NCI-H1105 treated with DMSO at 0.1 percent for 48 hours (cell line): ENCODE data around the gene TNFRSF13B.
"Not testable (repeated sequence)": the region's sequence is repeated elsewhere in the genome, so short reads cannot be mapped to it uniquely, and the experiment has no call there.

ENCODE experiments used
- DNase-seq: peaks from one replicate; lab custom pipeline; 2025; lab: John Stamatoyannopoulos, UW

Gene TNFRSF13B

DNA sequence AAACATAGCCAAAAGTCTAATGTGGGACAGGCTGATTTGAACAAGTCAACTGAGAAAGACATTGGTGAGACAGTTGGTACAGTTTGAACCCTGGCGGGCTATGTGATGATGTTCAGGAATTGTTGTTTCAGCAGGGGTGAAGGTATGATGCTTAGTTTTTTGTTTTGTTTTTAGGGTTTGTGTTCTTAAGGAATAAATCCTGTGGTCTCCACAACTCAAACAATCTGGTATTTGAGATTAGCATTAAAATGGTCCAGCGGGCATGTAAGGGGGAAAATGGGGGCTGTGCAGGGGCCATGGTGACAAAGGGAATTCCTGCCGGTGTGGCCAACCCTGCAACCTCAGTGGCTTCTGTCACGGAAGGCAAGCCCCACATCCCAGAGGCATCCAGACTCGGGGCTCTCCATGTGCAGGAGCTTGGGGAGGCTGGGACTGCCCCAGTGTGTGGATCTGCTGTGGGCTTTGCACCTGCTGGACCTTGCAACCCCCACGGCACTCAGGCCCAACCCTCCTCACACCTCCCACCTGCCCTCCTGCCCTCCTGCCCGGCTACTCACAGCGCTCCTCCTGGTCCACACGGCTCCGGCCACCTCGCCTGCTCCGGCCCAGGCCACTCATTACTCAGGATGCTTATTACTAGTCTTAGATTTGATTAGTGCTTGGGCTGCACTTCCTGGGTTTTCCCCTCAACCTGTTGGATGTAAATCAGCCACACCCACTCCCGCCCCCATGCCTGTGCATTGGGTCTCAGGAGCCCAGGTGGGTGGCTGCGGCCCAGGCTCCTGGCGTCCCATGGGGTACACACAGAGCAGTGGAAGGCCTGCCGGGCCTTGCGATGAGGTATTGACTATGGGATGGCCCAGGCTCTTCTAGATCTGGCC lies at the start of gene TNFRSF13B:
TSS of gene TNFRSF13B (minus strand) at position 661 of the 881 bp plus-strand sequence. CDS start at position 618, 43 bp downstream.
- DNase-seq: no peak

DNA sequence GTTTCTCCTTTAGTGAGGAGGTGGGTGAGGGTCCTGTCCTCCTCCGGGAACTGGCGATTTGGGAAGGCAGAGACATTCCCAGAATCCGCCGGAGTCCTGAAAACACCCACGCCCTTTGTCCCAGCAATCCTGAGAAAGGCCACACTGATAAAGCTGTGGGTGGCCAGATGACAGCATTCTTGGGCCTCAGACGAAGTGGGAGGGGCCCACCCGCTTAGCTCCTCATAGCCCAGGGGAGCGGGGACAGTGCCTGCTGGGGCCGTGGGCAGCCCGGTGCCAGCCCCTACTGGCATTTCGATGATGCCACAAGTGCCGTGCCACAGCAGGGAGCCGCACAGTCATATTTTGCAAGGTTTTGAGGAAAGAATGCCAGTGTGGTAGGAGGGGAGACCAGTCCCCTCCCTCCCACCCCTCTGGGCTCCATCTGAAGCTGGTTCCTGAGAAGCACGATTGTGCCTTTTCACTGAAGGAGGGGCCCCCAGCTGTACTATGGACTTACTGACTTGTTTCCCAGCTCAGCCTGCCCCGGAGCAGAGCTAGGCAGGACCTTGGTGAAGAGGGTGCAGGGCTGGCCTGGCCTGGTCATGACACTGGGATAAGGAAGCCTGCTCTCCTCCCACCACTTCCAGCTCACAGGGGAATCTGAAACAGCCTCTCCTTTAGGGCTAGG lies 49.4 kb upstream of the TNFRSF13B start:
- DNase-seq: no peak

DNA sequence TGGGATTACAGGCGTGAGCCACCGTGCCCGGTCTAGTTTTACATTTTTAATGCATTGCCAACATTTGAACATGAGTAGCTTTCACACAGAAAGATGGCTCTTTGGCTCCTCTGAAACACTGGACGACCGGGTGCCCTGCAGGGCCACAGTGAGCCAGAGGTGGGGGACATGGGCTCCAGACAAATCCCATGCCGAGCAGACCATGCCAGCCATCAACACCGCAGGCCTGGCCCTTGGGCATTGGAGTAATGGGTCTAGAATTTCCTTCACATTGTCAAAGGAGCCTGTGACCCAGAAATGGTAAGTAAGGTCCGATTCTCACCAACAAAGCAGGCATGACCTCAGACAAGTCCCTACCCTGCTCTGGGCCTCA lies 48.9 kb upstream of the TNFRSF13B start:
- DNase-seq: no peak

DNA sequence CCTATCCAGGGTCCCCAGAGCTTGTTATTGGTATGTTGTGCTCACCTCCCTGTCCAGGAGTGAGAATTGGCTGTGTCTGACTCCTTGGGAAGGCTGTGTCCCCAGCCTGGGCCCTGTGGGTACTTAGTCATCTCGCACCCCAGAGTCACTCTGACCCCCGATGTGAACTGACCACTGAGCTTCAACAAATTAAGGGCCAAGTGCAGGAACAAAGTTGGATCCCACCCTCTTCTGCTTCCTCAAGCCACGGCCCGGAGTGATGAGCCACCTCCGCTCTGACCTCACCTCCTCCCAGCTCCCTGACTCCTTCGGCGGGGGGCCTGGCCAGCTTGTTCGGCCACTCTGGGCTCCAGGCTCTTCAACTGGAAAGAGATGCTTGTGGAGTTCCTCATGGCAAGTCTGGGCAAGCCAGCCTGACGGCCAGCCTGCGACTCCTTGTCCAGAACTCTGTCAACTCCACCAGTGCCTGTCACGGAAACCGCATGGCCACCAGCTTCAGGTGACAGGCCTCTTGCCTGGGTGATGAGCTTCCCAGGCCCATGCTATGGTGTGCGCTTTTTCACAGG lies 48.1 kb upstream of the TNFRSF13B start:
- no peak for DNase-seq

DNA sequence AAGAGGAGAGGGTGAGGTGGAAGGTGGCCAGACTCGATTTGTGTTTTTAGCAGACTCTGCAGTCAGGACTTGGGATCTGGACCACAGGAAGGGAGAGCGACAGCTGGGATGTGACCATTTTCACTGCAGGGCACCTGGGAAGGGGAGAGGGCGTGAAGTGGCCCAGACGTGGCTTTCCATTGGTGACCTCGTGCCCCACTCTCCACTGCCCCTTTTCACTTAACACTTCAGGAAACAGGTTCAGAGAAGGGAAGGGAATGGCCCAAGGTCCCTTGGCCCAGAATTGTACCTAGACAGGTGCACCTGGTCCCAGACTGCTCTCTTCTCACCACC lies 47.5 kb upstream of the TNFRSF13B start:
- DNase-seq: no peak

DNA sequence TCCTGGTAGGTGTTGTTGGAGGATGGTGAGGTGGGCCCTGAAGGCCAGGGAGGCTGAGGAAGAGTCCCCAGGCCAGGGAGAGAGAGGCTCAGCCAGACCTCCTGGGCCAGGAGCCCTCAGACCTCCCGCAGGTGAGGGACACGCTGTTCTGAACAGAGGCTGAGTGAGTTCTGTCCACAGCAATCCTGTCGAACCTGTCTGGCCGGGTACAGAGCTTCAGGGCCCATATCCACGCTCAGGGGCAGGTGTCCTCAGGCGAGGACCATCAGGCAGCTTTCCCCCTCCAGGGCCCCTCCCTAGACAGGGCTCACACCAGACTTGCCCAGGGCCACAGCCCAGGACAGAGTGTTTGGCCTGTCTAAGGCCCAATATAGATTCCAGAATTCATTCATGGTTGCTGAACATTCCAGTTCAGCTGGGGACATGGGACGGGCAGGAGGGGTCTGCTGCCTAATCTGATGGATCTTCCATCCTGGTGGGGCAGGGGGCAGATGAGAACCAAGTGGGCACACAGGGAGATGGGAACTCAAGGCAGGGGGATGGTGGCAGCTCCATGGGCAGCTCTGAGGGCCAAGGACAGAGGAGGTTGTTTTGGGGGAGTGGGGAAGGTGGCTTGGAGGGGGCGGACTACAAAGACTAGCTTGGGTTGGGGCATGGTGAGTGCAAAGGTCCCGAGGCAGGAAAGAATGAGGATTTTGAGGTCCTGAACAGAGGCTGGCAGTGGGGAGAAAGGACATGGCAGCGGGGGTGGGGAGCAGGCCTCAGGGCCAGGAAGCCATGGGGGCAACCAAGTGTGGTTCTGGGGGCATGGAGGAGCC lies 46.9 kb upstream of the TNFRSF13B start:
- DNase-seq: no peak

DNA sequence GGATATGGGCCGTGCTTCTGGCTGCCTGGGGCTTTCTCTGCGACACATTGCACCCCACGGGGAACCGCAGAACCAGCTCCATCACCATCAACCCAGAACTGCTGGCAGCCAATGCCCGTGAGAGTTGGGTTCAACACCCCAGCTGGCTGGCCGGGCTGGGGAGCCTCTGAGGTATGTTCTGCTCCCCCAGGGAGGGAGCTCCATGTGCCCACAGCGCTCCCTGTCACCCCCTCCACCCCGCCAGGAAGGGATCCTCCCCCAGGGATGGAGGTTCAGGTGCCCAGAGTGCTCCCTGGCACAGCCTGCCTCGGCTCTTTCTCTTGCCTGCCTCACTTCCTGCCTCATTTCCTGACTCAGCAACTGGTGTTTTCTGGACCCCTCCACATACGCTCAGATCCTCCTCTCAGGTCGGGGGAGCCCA lies 46.1 kb upstream of the TNFRSF13B start:
- no peak for DNase-seq

DNA sequence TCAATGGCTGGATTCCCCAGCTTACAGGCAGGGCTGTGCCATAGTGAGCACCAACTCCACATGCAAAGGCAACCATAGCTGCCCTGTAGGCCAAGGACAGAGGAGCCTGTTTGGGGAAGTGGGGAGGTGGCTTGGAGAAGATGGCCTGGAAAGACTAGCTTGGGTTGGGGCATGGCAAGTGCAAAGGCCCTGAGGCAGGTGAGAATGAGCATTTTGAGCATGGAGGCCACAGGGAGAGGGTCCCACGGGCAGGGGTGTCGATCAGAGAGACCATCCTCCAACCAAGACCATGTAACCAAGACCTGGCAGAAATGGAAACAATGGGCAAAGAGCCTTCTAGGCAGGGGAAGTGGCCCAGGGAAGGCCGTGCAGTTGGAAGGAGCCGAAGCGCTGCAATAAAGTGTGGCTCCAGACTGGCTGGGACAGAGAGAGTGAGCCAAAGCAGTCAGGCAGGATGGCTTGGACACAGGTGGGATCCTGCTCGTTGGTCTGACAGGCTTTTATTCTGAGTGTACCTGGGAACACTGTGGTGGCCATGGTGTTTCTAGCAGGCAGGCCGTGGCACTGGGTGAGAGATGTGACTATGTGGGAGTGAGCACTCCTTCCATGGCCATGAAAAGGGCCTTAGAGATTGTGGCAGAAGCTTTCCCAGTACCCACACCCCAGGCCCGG lies 45.6 kb upstream of the TNFRSF13B start:
- DNase-seq: no peak

DNA sequence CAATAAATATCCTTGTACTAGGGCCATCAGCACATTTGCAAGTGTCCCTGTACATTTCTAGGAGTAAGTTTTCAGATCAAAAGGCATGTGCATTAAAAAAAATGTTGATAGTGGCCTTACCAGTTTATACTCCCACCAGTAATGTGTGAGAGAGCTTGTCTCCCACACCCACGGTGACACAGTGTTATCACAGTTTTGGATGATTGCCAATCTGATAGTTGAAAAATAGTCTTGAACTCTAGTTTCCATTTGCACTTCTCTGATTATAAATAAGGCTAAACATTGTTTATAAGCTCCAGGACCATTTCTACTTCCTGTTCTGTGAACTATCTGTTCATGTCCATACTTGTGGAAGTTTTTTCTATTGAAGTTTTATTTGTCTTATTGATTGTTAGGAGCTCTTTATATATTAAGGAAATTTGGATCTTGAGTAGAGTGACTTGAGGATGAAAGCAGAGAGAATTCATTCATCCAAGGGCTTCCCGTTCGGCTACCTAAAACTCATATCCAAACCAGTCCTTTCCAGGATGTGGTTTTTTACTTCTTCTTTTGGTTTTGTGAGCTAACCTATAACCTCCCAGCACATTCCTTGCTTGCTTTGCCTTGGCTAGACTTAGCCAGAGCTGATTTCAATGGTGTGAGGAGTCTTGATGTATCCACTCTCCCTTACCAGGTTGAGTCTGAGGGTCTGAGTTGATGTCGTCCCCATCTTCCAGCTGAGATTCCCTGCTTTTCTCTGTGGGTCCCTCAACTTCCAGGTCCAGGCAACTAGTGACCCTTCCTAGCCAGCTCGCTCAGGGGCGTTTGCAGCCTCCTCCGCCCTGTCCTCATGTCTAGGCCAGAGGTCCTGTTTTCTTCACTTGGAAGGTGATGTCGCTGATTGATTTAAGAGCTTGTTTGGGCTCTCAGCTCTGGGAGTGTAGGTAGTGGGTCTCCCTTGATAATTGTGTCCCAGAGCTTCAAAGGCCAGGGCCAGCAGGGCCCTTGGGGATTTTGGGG lies 44.6 kb upstream of the TNFRSF13B start:
- DNase-seq: not testable (repeated sequence)

DNA sequence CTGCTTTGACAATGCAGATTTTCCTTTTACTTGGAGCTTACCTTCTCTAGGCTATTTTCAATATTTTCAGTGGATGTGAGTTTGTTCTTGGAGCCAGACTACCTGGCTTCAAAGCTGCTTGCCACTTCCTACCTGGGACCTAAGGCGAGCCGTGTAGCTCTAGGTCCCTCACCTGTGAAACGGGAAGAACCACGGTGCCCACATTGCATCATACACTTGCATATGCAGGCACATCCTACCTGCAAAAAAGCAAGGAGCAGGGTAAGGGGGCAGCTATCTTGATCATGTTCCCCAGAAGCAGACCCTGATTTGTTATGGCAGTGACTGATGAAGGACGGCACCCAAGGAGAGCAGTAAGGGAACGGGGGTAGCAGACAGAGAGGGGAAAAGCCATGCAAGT lies 43.3 kb upstream of the TNFRSF13B start:
- no peak for DNase-seq

DNA sequence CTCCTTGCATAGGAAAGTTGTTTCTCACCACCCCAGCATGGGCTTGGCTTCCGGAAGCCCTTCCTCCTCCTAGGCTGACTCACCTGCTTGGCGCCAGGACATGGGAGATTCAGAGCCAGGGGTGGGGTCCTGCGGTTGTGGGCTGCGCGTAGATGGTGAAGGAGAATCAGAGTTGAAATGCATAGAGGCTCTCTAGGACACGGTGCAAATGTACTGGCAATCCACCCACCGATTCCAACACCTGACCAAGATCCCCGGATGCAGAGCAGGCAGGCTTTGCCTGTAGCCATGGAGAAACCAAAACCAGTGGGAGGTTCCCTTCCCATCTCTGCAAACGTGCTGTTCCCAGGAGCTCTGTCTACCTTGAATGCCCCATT lies 42.8 kb upstream of the TNFRSF13B start:
- not testable (repeated sequence) for DNase-seq

DNA sequence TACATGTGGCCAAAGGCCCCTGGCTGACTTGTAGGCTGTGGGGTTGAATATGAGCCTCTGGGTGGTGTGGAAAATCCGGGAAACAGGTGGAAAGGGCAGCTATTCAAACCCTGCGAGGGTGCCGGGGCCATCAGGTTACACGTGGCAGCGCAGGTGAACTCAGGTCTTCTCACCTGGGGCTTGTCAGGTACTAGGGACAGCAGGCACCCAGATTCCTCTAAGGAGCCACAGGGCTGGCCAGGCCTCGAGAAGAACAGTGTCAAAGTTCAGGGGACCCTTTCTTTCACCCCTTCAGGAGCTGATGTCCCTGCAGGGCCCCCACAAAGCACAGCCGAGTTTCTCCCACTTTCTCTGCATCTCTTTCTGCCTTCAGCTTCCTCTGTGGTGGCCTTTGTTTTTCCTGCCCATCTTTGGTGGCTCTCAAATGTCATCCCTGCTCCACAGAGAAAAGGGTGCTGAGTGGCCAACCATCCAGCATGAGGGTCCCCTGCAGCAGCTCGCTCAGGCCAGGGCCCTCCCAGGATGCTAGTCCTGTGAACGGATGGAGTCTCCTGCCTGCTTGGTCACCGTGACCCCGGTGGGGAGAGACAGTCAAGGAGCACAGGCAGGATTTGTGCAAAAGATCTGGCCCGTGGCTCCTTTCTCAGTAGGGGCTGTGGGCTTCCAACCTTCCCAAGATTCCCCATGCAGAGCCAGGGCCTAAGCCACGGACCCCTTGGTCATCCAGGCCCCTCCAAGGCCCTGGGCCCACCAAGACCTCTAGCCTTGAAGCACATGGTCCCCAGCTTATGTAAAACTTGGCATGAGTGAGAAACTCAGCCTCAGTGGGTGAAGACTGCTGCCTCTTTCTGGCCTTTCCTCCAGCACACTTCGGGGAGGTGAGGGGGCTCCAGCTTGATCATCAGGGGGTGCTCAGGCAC lies 42.2 kb upstream of the TNFRSF13B start:
- DNase-seq: not testable (repeated sequence)

DNA sequence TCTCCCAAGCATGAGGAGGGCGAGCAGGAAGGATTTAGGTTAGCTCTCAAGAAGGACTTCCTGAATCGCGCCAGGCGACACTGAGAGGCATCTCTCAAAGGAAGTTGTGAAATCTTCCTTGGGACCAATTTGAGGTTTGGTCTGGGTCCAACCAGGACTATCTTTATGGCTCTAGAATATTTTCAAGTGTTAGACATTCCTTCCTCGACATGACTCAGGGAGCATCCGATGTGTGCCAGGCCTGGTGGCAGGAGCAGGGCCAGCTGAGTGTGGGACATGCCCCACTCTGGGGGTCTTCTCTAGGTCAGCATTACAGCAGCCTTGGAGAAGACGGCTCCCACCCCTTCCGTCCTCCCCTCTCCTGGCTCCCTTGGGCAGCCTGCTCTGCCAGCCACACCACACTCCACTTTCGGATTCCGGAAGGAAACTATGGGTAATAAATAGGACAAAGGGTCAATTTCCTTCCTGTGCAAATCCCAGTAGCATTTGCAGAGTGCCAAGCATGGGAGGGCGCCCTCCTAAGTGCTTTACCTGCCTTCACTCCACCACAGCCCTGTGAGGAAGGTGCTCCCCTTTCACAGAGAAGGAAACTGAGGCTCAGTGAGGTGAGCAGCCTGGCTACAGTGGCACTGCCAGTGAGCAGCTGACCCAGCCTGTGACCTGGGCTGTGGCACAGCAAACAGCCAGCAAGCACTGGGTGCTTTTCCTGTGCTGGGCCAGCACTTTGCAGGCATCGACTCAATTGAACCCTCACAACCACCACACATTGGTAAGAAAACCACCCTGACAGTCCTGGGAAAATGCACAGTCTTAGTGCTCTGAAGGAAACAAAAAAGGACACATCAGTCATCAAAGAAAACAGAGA lies 39.4 kb upstream of the TNFRSF13B start:
- DNase-seq: not testable (repeated sequence)

DNA sequence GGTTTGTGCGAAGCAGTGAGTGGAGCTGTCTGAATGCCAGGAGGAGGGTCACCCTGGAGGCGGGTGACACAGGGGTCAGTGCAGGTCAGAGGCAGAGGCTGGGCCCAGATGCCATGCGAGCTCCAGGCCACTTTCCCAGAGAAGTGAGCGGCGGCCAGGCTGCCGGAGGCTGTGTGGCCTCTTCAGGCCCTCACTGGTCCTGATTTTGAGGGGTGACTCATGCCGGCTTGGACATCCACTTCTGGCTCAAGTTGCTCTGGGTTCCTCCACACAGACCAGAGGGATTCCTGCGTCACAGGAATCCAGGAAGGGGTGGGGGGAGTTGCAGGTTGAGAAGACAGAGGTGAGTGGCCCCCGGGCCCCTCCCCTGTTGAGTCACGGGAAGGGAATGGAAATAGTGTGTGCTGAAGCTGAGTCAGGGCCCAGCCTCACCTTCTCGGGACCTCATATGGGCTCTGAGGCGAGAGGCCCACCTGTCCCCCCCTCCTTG lies 38.7 kb upstream of the TNFRSF13B start:
- DNase-seq: not testable (repeated sequence)

DNA sequence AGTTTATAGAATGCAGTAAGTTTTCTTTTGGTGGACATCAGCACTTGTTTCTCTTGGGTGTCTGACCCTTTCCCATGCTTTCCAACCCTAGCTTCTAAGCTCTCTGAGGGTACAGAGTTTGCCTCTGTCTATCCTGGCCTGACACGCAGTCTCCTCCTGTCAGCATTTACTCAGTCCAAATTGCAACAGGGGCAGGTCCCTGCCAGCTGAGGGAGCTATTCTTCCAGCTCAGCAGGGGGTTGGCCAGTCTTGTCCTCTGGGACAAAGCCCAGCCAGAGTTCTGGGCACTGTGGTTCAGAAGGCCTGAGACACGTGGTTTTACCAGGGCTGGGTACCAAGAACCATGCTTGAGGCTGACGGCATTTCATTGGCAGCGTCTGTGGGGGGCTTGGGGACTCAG lies 38.1 kb upstream of the TNFRSF13B start:
- not testable (repeated sequence) for DNase-seq

DNA sequence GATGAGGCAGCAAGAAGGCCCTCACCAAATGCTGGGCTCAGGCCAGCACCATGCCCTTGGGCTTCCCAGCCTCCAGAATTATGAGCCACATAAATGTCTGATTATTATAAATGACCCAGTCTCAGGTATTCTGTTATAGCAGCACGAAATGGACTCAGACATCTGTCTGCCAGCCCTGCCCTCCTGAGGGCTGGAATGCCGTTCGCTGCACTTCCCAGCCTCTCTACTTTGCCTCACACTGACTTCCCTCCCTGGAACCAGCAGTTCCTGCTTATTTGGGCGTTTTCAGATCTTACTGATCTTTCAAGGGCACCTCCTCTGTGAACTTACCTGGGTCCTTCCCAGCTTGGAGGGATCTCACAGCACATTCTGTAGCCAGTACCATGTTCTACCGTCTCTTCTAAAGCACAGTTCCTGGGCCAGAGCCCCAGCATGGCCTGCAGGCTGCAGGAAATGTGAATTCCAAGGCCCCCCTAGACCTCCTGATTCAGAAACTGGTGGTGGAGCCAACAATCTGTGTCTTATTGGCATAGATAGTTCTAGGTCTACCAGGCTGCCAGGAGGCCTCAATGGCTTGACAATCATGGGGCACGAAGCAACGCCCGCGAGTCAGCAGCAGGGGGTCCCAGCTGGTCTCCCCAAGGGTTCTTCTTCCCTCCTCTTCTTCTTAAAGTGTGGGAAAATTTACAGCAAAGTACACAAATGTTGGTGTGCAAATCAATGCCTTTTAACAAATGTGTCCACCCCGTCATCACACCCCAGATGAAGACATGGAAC lies 36.9 kb upstream of the TNFRSF13B start:
- not testable (repeated sequence) for DNase-seq

DNA sequence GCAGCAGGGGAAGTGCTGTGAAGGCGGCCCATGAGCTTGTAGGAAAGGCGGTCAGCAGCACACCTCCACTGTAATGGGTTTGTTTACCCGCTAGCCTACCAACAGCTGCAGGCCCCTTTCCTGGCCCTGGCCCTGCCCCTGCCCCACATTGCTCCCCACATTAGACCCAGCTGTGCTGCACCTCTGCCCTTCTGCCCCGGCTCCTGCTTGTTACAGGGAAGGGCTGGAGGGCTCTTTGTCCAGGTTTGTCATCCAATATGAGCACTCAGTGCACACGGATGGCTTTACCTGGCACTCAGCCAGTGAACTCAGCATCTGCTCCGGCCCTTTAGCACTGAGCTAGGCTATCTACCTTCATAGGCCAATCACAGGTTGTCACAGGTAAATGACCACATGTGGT lies 36.0 kb upstream of the TNFRSF13B start:
- DNase-seq: not testable (repeated sequence)
